T1000 (cell line): ENCODE results near the gene FOXA1.
A peak's percentile ranks its signal among the peaks of the same experiment; 100 is the strongest.

Experiments used
- DNase-seq: peaks from one replicate; lab custom pipeline; 2025; ENCODE audit warnings: mixed read lengths; lab: John Stamatoyannopoulos, UW

Gene FOXA1

GRCh38 chr14:37594971-37595808 is at the start of gene FOXA1, which contains the start of gene TTC6:
Gene FOXA1 (minus strand): TSS chr14:37595249. CDS start chr14:37594972, 277 bp downstream.
Gene TTC6 (plus strand): TSS chr14:37595629. CDS start chr14:37622065, 26,436 bp downstream.
- DNase-seq = peak; percentile 38

- no peak for DNase-seq
Observed at GRCh38 chr14:37643701-37644100, 48.7 kb upstream of the FOXA1 start.

- DNase-seq = no peak
Observed at GRCh38 chr14:37642125-37642524, 47.1 kb upstream of the FOXA1 start.

- no peak for DNase-seq
Observed at GRCh38 chr14:37641117-37641516, 46.1 kb upstream of the FOXA1 start.

GRCh38 chr14:37638599-37638998 is 43.5 kb upstream of the FOXA1 start:
- DNase-seq = no peak

GRCh38 chr14:37637341-37637740 is 42.3 kb upstream of the FOXA1 start:
- DNase-seq = no peak

GRCh38 chr14:37625597-37626595 is 30.8 kb upstream of the FOXA1 start:
- no peak for DNase-seq

GRCh38 chr14:37623971-37624370 is 28.9 kb upstream of the FOXA1 start:
- DNase-seq = no peak

GRCh38 chr14:37623426-37623951 is 28.4 kb upstream of the FOXA1 start:
- DNase-seq = peak; percentile 62

GRCh38 chr14:37622231-37622923 is 27.3 kb upstream of the FOXA1 start:
- no peak for DNase-seq

GRCh38 chr14:37620856-37621255 is 25.8 kb upstream of the FOXA1 start:
- no peak for DNase-seq

- no peak for DNase-seq
Observed at GRCh38 chr14:37618498-37619028, 23.5 kb upstream of the FOXA1 start.

GRCh38 chr14:37617864-37618365 is 22.9 kb upstream of the FOXA1 start:
- no peak for DNase-seq

GRCh38 chr14:37616853-37617252 is 21.8 kb upstream of the FOXA1 start:
- no peak for DNase-seq

- DNase-seq = no peak
Observed at GRCh38 chr14:37615582-37616289, 20.7 kb upstream of the FOXA1 start.

GRCh38 chr14:37610945-37611523 is 16.0 kb upstream of the FOXA1 start:
- DNase-seq = no peak

GRCh38 chr14:37608649-37609048 is 13.6 kb upstream of the FOXA1 start:
- no peak for DNase-seq

- DNase-seq = no peak
Observed at GRCh38 chr14:37606678-37607077, 11.6 kb upstream of the FOXA1 start.

GRCh38 chr14:37603688-37604251 is 8.7 kb upstream of the FOXA1 start:
- no peak for DNase-seq
